ENCODE results near the gene PLEKHA1. TPM values are rescaled to one million over a fixed set of nuclear protein-coding genes. Genes with fewer than 3 reads are reported as not detected.

The PLEKHA1 gene
- total and polyA plus RNA-seq, 2 of the 13 experiments (the other 11 are each of a cell fraction or from before 2014, with no cell fraction given): 32.2 to 53.3 TPM

DNA sequence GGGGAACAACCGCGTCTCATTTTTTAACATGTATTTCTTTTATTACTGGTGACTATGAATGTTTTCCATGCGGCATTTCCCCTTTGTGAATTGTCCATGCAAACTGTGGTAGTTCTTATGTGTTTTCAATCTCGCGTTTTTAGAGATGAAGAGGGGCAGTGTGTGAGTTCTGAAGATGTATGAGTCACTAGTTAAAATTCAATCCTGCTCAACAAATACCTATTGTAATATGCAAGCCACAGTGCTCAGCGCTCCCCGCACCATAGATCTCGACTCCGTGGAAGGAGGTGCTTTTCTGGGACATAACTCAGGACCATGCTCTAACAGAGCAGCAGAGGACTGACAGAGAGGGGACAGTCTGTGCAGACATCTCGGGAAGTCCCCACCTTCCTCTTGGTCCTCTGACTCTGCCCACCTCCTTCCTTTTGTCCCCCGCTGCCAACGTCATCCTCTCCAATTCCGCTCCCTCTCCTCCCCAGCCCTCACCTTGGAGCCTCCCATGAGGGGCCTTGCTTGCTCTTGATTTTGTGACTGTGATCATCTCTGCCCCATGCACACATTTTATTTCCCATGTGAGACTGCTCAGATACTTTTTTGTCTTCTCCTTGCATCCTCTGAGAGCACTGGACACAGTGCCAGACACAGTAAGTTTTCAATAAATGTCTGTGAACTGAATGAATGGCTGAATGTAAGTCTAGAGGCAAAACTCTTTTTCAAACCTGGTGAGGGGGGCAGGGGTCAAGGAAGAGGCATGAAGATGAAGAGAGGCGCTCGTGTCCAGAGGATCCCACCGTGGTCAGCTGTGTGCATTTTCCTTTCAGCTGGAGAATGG is 42.7 kb upstream of the PLEKHA1 start (continued):
- TF ChIP-seq LCORL (IDR thresholded peaks at IDR 0.05) (no peak), LCORL (CRISPR knock-in tag; IDR thresholded peaks at IDR 0.05) (peak; percentile 85), ETV6 (CRISPR knock-in tag; conservative IDR thresholded peaks at IDR 0.05) (no peak; the same call in 1 of the 2 replicates), SP140L (CRISPR knock-in tag; IDR thresholded peaks at IDR 0.05; ENCODE audit: borderline replicate concordance) (no peak), ZNF646 (CRISPR knock-in tag; IDR thresholded peaks at IDR 0.05) (no peak), MLX (CRISPR knock-in tag; IDR thresholded peaks at IDR 0.05) (no peak), ZBTB42 (CRISPR knock-in tag; IDR thresholded peaks at IDR 0.05) (no peak), SKI (IDR thresholded peaks at IDR 0.05; ENCODE audit: partially characterized antibody) (no peak), DR1 (CRISPR knock-in tag; IDR thresholded peaks at IDR 0.05) (peak; percentile 44; the same call in 1 of the 2 replicates), CREM (IDR thresholded peaks at IDR 0.05) (peak; percentile 48), CREM (CRISPR knock-in tag; IDR thresholded peaks at IDR 0.05) (no peak), ZNF557 (CRISPR knock-in tag; IDR thresholded peaks at IDR 0.05) (no peak), NR3C1 (CRISPR knock-in tag; IDR thresholded peaks at IDR 0.05) (no peak), HNF4G (IDR thresholded peaks at IDR 0.05; ENCODE audit: borderline replicate concordance, low read depth, low read length) (no peak), HNF4G (CRISPR knock-in tag; IDR thresholded peaks at IDR 0.05; ENCODE audit: borderline replicate concordance, low read depth) (no peak), ZBED4 (CRISPR knock-in tag; IDR thresholded peaks at IDR 0.05; ENCODE audit: borderline replicate concordance) (no peak), SUZ12 (IDR thresholded peaks at IDR 0.05; ENCODE audit: low read depth, low read length) (no peak), ZNF350 (CRISPR knock-in tag; IDR thresholded peaks at IDR 0.05; ENCODE audit: borderline replicate concordance, low read depth) (no peak), GPN1 (CRISPR knock-in tag; IDR thresholded peaks at IDR 0.05; ENCODE audit: borderline replicate concordance) (no peak), ZNF546 (CRISPR knock-in tag; conservative IDR thresholded peaks at IDR 0.05) (no peak), TOPORS (CRISPR knock-in tag; IDR thresholded peaks at IDR 0.05) (no peak)
